GM12892 (cell line): ENCODE measurements around the gene ACD.

Experiments
- POLR2A ChIP-seq: IDR thresholded peaks from 2 replicates; pipeline ENCODE4 v1.6.1; 2011; ENCODE audit warnings: low read depth, low read length, control low read depth
- POLR2AphosphoS5 ChIP-seq: IDR thresholded peaks from 2 replicates; pipeline ENCODE4 v1.6.1; 2011; ENCODE audit warnings: low read depth, low read length, control low read depth
- TAF1 ChIP-seq: IDR thresholded peaks from 2 replicates; pipeline ENCODE4 v1.6.1; 2011; ENCODE audit warnings: low read depth, mild to moderate bottlenecking, control low read depth, low read length, borderline replicate concordance

- TF ChIP-seq POLR2AphosphoS5 = no peak
- no peak for TF ChIP-seq POLR2A
- no peak for TF ChIP-seq TAF1
These were observed 12.9 kb upstream of the ACD start for GRCh38 chr16:67672739-67673662.
